OCI-LY1 (cell line): ENCODE measurements around the gene SLCO4A1.

ENCODE experiments used
- EZH2 ChIP-seq: fragments of 200-600 bp; sonication (generic), shearing (Covaris generic); IDR thresholded peaks from 2 replicates; pipeline ENCODE4 v1.8.0; 2017; ENCODE audit warnings: borderline replicate concordance, mixed run types, mild to moderate bottlenecking, antibody characterized with exemption, low read length, moderate library complexity, mixed read lengths
- TF ChIP-seq, protein P1 (sequence below): fragments of 200-600 bp; sonication (generic), shearing (Covaris generic); IDR thresholded peaks from 2 replicates; pipeline ENCODE4 v1.5.1; 2017; ENCODE audit warnings: mild to moderate bottlenecking, antibody characterized with exemption, low read length, moderate library complexity, mixed read lengths

GRCh38 chr20:62653951-62654685 is 11.8 kb downstream of the SLCO4A1 start:
- TF ChIP-seq EZH2, result no peak
- TF ChIP-seq, protein P1, sequence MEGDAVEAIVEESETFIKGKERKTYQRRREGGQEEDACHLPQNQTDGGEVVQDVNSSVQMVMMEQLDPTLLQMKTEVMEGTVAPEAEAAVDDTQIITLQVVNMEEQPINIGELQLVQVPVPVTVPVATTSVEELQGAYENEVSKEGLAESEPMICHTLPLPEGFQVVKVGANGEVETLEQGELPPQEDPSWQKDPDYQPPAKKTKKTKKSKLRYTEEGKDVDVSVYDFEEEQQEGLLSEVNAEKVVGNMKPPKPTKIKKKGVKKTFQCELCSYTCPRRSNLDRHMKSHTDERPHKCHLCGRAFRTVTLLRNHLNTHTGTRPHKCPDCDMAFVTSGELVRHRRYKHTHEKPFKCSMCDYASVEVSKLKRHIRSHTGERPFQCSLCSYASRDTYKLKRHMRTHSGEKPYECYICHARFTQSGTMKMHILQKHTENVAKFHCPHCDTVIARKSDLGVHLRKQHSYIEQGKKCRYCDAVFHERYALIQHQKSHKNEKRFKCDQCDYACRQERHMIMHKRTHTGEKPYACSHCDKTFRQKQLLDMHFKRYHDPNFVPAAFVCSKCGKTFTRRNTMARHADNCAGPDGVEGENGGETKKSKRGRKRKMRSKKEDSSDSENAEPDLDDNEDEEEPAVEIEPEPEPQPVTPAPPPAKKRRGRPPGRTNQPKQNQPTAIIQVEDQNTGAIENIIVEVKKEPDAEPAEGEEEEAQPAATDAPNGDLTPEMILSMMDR, result no peak
